H9 (cell line): ENCODE measurements around the gene BEST1. TPM values are rescaled to one million over a fixed set of nuclear protein-coding genes. Genes with fewer than 3 reads are reported as not detected.
A peak's percentile ranks its signal among the peaks of the same experiment; 100 is the strongest.
"Not testable (repeated sequence)": the region's sequence is repeated elsewhere in the genome, so short reads cannot be mapped to it uniquely, and the experiment has no call there.

ENCODE experiments used
- DNase-seq: peaks from one replicate; pipeline ENCODE4 v3.0.0-alpha.2; 2017
- H2AFZ ChIP-seq: one replicate; pipeline ENCODE4 v1.6.1; 2013; ENCODE audit warnings: mild to moderate bottlenecking, low read length, control low read depth, moderate library complexity
- H2AK5ac ChIP-seq: 2 replicates; pipeline ENCODE4 v1.6.1; 2013; ENCODE audit warnings: low read length, control low read depth, mixed read lengths; ENCODE audit not compliant: insufficient read length
- H2BK120ac ChIP-seq: one replicate; pipeline ENCODE4 v1.6.1; 2013; ENCODE audit warnings: low read depth, mild to moderate bottlenecking, low read length, control low read depth, inconsistent platforms; ENCODE audit not compliant: poor library complexity, severe bottlenecking
- H2BK12ac ChIP-seq: 2 replicates; pipeline ENCODE4 v1.6.1; 2013; ENCODE audit warnings: low read length, control low read depth, mixed read lengths, low read depth; ENCODE audit not compliant: insufficient read length
- H2BK15ac ChIP-seq: 2 replicates; pipeline ENCODE4 v1.6.1; 2013; ENCODE audit warnings: low read depth, low read length, control low read depth
- H2BK20ac ChIP-seq: one replicate; pipeline ENCODE4 v1.6.1; 2013; ENCODE audit warnings: low read depth, mild to moderate bottlenecking, low read length, control low read depth, inconsistent platforms; ENCODE audit not compliant: poor library complexity, severe bottlenecking
- H2BK5ac ChIP-seq: 2 replicates; pipeline ENCODE4 v1.6.1; 2013; ENCODE audit warnings: low read length, control low read depth, mixed read lengths; ENCODE audit not compliant: insufficient read length
- H3K14ac ChIP-seq: 2 replicates; pipeline ENCODE4 v1.6.1; 2013; ENCODE audit warnings: low read length, control low read depth; ENCODE audit not compliant: insufficient read depth
- H3K18ac ChIP-seq: 2 replicates; pipeline ENCODE4 v1.6.1; 2013; ENCODE audit warnings: low read depth, mild to moderate bottlenecking, mixed read lengths, low read length, control low read depth; ENCODE audit not compliant: insufficient read length
- H3K23ac ChIP-seq: 2 replicates; pipeline ENCODE4 v1.6.1; 2013; ENCODE audit warnings: low read length, control low read depth, mixed read lengths, low read depth; ENCODE audit not compliant: insufficient read length
- H3K23me2 ChIP-seq: 2 replicates; pipeline ENCODE4 v1.6.1; 2013; ENCODE audit warnings: low read depth, mild to moderate bottlenecking, mixed read lengths, low read length, control low read depth; ENCODE audit not compliant: insufficient read length, poor library complexity, severe bottlenecking
- H3K27ac ChIP-seq: 2 replicates; pipeline ENCODE4 v1.5.1; 2013; ENCODE audit warnings: low read length, control low read depth, mixed read lengths, low read depth; ENCODE audit not compliant: insufficient read length
- H3K27me3 ChIP-seq: 2 replicates; pipeline ENCODE4 v1.6.1; 2013; ENCODE audit warnings: low read length, control low read depth, inconsistent platforms; ENCODE audit not compliant: insufficient read depth
- H3K4ac ChIP-seq: 2 replicates; pipeline ENCODE4 v1.6.1; 2013; ENCODE audit warnings: low read depth, mild to moderate bottlenecking, control low read depth, inconsistent platforms, low read length, moderate library complexity
- H3K4me1 ChIP-seq: 2 replicates; pipeline ENCODE4 v1.6.1; 2013; ENCODE audit warnings: low read length, control low read depth, inconsistent platforms; ENCODE audit not compliant: insufficient read depth
- H3K4me2 ChIP-seq: 2 replicates; pipeline ENCODE4 v1.6.1; 2013; ENCODE audit warnings: low read length, control low read depth, mixed read lengths; ENCODE audit not compliant: insufficient read length, insufficient read depth
- H3K56ac ChIP-seq: 2 replicates; pipeline ENCODE4 v1.6.1; 2013; ENCODE audit warnings: low read depth, mild to moderate bottlenecking, mixed read lengths, low read length, control low read depth; ENCODE audit not compliant: insufficient read length
- H3K79me1 ChIP-seq: 2 replicates; pipeline ENCODE4 v1.6.1; 2013; ENCODE audit warnings: low read depth, mild to moderate bottlenecking, moderate library complexity, low read length, control low read depth, inconsistent platforms; ENCODE audit not compliant: insufficient read depth, poor library complexity, severe bottlenecking
- H3K79me2 ChIP-seq: 2 replicates; pipeline ENCODE4 v1.6.1; 2013; ENCODE audit warnings: low read length, control low read depth, inconsistent platforms; ENCODE audit not compliant: insufficient read depth
- H3K9ac ChIP-seq: 2 replicates; pipeline ENCODE4 v1.6.1; 2013; ENCODE audit warnings: low read length, control low read depth, mixed read lengths; ENCODE audit not compliant: insufficient read length; ENCODE audit errors: extremely low read depth
- H3K9me3 ChIP-seq: one replicate; pipeline ENCODE4 v1.6.1; 2013; ENCODE audit warnings: low read depth, low read length, inconsistent platforms; ENCODE audit not compliant: control insufficient read depth
- H3T11ph ChIP-seq: one replicate; pipeline ENCODE4 v1.6.1; 2013; ENCODE audit warnings: mild to moderate bottlenecking, low read length, control low read depth, inconsistent platforms
- H4K20me1 ChIP-seq: one replicate; pipeline ENCODE4 v1.6.1; 2013; ENCODE audit not compliant: control insufficient read depth, insufficient read length, insufficient read depth
- H4K5ac ChIP-seq: 2 replicates; pipeline ENCODE4 v1.6.1; 2013; ENCODE audit warnings: low read depth, mild to moderate bottlenecking, mixed read lengths, low read length, control low read depth; ENCODE audit not compliant: insufficient read length
- H4K8ac ChIP-seq: replicated peaks from 2 replicates; pipeline ENCODE4 v1.6.1; 2013; ENCODE audit warnings: low read length, control low read depth, mixed read lengths, low read depth; ENCODE audit not compliant: insufficient read length
- H4K91ac ChIP-seq: 2 replicates; pipeline ENCODE4 v1.6.1; 2013; ENCODE audit warnings: low read depth, mild to moderate bottlenecking, moderate library complexity, mixed read lengths, low read length, control low read depth; ENCODE audit not compliant: insufficient read length
- H3K27ac Mint-ChIP-seq, 3 experiments: 2 replicates in 2 of 3; 3 replicates in 1 of 3; pipeline ENCODE4 v1.8.0; 2020 to 2021; ENCODE audit warnings: mixed read lengths in 3 of 3, mild to moderate bottlenecking in 1 of 3, moderate library complexity in 1 of 3
- H3K27me3 Mint-ChIP-seq: 2 replicates; pipeline ENCODE4 v1.8.0; 2021; ENCODE audit warnings: low read depth, mild to moderate bottlenecking, moderate library complexity, mixed read lengths
- H3K36me3 Mint-ChIP-seq, 3 experiments: 2 replicates in 2 of 3; 3 replicates in 1 of 3; pipeline ENCODE4 v1.8.0; 2020 to 2021; ENCODE audit warnings: low read depth in 3 of 3, mixed read lengths in 3 of 3; ENCODE audit not compliant: insufficient read depth in 1 of 3
- H3K4me1 Mint-ChIP-seq, 2 experiments: 2 replicates each; pipeline ENCODE4 v1.8.0; 2020; ENCODE audit warnings: mixed read lengths in 2 of 2
- H3K4me3 Mint-ChIP-seq, 2 experiments: 2 replicates in 1 of 2; 3 replicates in 1 of 2; pipeline ENCODE4 v1.8.0; 2020 to 2021; ENCODE audit warnings: mild to moderate bottlenecking in 2 of 2, mixed read lengths in 2 of 2, moderate library complexity in 1 of 2
- H3K9me3 Mint-ChIP-seq, 2 experiments: 2 replicates in 1 of 2; 3 replicates in 1 of 2; pipeline ENCODE4 v1.8.0; 2020; ENCODE audit warnings: mild to moderate bottlenecking in 2 of 2, mixed read lengths in 2 of 2, moderate library complexity in 1 of 2
- CTCF ChIP-seq: fragments of 200-600 bp; sonication (generic); conservative IDR thresholded peaks from 3 replicates; pipeline ENCODE4 v1.8.0; 2021; ENCODE audit warnings: antibody characterized with exemption, mild to moderate bottlenecking
- WGBS: extraction: QIAGEN DNeasy Blood & Tissue Kit; methylation state at CpG from one replicate; pipeline ENCODE4 v1.1.7; 2013; ENCODE audit warnings: missing lambda C conversion rate, low lambda C conversion rate, mixed read lengths; ENCODE audit not compliant: insufficient read length; ENCODE audit errors: extremely low coverage; 5-methylcytosine and 5-hydroxymethylcytosine counted together
- total RNA-seq: library from RNA; stranded (reverse); gene quantifications from 2 replicates; pipeline ENCODE4 v1.2.1, GENCODE V29; 2021

BEST1 gene
- total RNA-seq, 1 experiment from 2014 or later, result 0.24 TPM

GRCh38 chr11:62001450-62002191 lies 51.5 kb downstream of the BEST1 start:
- H3K4me3 Mint-ChIP-seq, result no peak overlapping the region
- Histone ChIP-seq H4K8ac (no peak overlapping the region), H3K79me1 (no peaks in the 10 kb centered on the region), H4K20me1 (no peaks in the 10 kb centered on the region), H4K91ac (no peak overlapping the region), H2BK20ac (no peak overlapping the region), H3K4me2 (no peak overlapping the region), H3K18ac (no peak overlapping the region), H3K27ac (no peak overlapping the region), H3K4ac (no peak overlapping the region), H3K56ac (no peak overlapping the region), H2BK120ac (no peak overlapping the region), H3K23me2 (no peaks in the 10 kb centered on the region), H3K27me3 (no peaks in the 10 kb centered on the region), H2AFZ (no peak overlapping the region), H3K9ac (no peak overlapping the region), H2AK5ac (no peak overlapping the region), H3K23ac (no peak overlapping the region), H4K5ac (no peak overlapping the region), H2BK15ac (no peak overlapping the region), H2BK5ac (no peak overlapping the region), H3K14ac (no peak overlapping the region), H3K79me2 (no peaks in the 10 kb centered on the region), H3K4me1 (no peaks in the 10 kb centered on the region), H3K9me3 (no peaks in the 10 kb centered on the region), H3T11ph (no peak overlapping the region), H2BK12ac (no peak overlapping the region)
- no CpG with 5 or more reads among the region's 12 CpGs for WGBS
- H3K36me3 Mint-ChIP-seq, result peaks cover 1 to 17% (median 14%) of the 10 kb centered on the region in 3 experiments
- peaks cover 19 to 33% of the 10 kb centered on the region in 2 experiments for H3K4me1 Mint-ChIP-seq
- no peak for TF ChIP-seq CTCF
- no peak for DNase-seq
- H3K27ac Mint-ChIP-seq, result peak overlapping the region in 2 of 3 experiments; percentile 56 to 57; a peak in 3 of 7 replicates
- peaks cover 15 to 18% of the 10 kb centered on the region in 2 experiments for H3K9me3 Mint-ChIP-seq
- no peaks in the 10 kb centered on the region; the same call in 1 of the 2 replicates for H3K27me3 Mint-ChIP-seq

- not testable (repeated sequence) for H3K79me2 ChIP-seq, H2BK20ac ChIP-seq, H3T11ph ChIP-seq, H3K27me3 Mint-ChIP-seq, H2AK5ac ChIP-seq, H3K9ac ChIP-seq, H3K4ac ChIP-seq, H2AFZ ChIP-seq, H4K91ac ChIP-seq, H4K5ac ChIP-seq, H2BK5ac ChIP-seq, H2BK12ac ChIP-seq, H3K27ac ChIP-seq, H3K18ac ChIP-seq, H4K8ac ChIP-seq, H4K20me1 ChIP-seq, H3K14ac ChIP-seq, H3K27me3 ChIP-seq, H3K23me2 ChIP-seq, H3K4me3 Mint-ChIP-seq, H2BK120ac ChIP-seq, H3K9me3 ChIP-seq, H3K4me1 ChIP-seq, H3K23ac ChIP-seq, H3K79me1 ChIP-seq, H3K56ac ChIP-seq, H3K4me2 ChIP-seq, DNase-seq, H2BK15ac ChIP-seq
- Mint-ChIP-seq H3K4me1 (peaks cover 16 to 28% of the 10 kb centered on the region in 2 experiments), H3K27ac (peak overlapping the region in 1 of 3 experiments; percentile 56; a peak in 1 of 7 replicates), H3K36me3 (peaks cover 1 to 17% (median 14%) of the 10 kb centered on the region in 3 experiments), H3K9me3 (peaks cover 15 to 18% of the 10 kb centered on the region in 2 experiments)
- no CpG with 5 or more reads among the region's 8 CpGs for WGBS
Measured at GRCh38 chr11:62002283-62002682, 52.1 kb downstream of the BEST1 start.
